Stimulated activated CD4-positive, alpha-beta T cell treated with anti-CD3 and anti-CD28 coated beads, Interleukin-4, amount 100 ng/mL, for 4 hours (primary cell): Measurements from ENCODE around the gene TMX4.
"Not testable (repeated sequence)": the region's sequence is repeated elsewhere in the genome, so short reads cannot be mapped to it uniquely, and the experiment has no call there.

ENCODE experiments used
- DNase-seq, 2 experiments: peaks; one replicate each; pipeline ENCODE4 v3.0.0-alpha.2; 2020

TMX4 gene, protein sequence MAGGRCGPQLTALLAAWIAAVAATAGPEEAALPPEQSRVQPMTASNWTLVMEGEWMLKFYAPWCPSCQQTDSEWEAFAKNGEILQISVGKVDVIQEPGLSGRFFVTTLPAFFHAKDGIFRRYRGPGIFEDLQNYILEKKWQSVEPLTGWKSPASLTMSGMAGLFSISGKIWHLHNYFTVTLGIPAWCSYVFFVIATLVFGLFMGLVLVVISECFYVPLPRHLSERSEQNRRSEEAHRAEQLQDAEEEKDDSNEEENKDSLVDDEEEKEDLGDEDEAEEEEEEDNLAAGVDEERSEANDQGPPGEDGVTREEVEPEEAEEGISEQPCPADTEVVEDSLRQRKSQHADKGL

DNA sequence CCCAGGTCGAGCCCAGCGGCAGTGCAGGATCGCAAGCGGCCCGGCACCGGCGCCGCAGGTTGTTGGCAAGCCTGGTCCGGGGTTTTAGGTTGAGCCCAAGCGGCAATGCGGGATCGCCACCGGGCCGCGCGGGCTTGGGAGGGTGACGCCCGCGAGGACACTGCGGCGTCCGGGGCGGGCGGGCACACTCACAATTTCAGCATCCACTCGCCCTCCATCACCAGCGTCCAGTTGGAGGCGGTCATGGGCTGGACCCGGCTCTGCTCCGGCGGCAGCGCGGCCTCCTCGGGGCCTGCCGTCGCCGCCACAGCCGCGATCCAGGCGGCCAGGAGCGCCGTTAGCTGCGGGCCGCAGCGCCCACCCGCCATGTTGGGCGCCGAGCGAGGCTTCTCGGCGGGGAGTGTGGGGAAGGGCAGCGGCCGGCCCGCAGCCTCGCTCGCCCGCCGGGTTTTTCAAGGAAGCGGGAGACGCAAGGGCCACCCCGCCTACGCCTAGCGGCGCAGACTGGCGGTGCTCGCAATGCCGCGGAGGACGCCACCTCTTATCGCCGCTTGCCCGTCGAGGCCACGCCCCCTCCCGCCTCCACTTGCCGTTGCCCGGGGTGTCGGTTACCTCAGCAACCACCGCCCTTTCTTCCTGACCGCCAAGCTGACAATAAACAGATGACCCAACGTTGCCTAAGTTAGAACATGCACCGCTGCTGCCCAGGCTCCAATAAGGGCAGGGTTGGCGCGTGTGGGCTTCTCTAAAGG is at the start of gene TMX4:
TMX4 (minus strand) TSS at position 516 of the 752 bp plus-strand sequence; CDS start at position 368, 148 bp downstream.
- DNase-seq, result peak; percentile 85 to 88

DNA sequence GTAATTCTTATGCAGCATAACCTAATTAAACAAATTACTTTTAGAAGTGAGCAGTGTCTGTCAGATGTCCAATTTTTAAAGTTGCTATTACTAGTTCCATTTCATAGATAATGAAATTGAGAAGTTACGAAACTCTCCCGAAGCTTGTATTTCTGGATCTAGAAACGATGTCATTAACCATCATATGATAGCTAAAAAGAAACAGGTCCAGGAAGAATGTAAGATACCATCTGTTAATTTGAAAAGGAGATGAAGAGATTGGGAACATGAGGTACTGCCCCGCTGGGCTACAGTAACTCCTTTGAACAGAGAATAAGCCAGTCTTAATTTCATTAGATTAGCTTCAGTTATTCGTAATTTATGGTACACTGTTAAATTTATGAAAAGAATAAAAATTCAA is 47.5 kb upstream of the TMX4 start:
- no peak for DNase-seq

DNA sequence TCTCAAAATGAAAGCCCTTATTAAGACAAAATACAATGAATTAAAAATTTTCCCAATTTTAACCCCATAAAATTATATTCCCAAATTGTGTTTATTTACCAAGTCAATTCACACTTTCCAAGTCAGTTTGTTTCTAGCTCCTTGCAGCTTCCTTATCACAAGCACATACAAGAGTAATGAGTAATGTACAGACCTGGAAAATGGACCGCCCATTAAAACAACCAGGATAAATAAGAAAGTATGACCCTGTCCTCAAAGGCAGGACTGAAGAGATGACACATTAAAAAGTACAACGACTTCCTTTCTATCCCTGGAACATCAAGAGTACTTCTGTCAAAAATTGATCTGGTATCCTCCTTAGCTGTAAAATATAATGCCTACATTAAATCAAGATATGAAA is 47.1 kb upstream of the TMX4 start:
- DNase-seq, result no peak

DNA sequence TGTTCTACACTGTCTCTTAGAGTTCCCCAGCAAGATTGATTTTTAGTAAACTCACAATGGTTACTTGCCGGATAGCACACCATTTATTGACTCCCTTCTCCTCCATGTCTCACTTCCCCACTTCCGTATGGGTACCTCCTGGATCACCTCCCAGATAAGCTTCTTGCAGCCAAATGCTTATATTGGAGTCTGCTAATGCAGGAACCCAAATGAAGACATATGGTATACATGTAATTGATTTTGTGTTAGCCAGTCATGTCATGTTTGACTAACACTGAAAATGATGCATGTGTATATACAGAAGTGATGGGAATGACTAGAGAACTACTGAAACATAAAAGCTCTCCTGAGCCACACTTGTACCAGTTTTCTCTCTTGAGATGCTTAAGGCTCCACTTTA is 46.1 kb upstream of the TMX4 start:
- DNase-seq, result no peak

DNA sequence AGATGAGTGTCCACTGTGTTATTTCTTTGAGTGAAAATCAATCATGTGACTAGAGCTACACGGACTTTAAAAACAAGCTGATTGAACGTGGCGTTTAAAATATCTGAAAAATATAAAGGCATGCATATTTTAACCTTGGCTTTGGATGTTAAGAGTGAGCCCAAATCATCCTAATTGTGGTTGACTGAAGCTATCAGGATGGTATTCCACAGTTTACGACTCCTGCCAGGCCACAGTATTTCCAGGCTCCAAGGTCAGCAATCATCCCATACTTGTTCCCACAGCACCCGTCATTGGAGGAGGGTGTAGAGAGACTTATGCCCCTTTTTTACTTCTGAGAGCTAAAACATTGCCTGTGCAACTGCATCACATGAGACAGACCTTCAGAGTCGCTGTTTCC is 43.2 kb upstream of the TMX4 start:
- DNase-seq, result no peak

DNA sequence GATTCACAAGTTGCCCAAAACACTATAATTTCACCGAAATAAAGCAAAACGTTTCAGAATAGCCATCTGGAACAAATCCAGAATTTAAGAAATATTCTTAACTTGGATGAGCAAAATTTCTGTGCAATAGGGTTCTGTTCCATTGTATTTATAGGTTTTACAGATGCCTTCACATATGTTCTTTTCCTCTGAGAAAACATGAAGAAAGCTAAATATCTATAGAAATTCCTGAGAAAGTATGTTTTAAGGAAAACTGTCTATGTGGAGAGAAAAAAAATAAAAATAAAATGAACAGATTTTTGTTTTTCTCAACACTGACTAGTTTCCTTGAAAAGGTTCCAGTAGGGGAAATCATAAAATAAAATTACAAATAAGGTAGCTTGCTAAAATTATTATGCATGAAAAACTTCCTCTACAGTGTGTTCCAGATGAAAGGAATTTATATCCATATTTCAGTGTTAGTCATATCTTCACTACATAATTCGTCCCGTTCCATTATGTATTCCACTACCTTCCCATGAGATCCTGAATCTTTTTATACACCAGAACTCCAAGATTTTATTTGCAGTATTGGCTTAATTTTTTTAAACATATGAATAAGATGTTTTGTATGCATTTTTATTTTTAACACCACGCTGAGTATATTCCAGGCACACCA is 42.4 kb upstream of the TMX4 start:
- no peak for DNase-seq

DNA sequence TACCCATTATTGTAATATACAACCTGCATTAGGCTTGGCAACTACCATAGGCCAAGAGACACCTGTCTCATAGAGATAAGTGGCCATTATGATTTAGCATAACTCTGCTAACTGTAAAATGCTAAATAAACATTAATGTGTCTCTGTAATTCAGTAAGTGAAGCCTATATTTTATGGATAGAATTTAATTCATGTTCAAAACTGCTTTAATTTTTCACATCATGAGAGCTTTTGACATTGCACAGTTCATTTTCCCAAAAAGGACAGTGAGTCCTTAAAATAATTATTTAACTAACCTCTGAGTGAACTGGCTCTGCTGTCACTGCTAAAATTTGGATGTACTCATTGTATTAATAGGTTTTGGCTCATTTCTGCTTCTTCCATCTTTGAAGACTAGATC is 41.4 kb upstream of the TMX4 start:
- DNase-seq, result no peak

DNA sequence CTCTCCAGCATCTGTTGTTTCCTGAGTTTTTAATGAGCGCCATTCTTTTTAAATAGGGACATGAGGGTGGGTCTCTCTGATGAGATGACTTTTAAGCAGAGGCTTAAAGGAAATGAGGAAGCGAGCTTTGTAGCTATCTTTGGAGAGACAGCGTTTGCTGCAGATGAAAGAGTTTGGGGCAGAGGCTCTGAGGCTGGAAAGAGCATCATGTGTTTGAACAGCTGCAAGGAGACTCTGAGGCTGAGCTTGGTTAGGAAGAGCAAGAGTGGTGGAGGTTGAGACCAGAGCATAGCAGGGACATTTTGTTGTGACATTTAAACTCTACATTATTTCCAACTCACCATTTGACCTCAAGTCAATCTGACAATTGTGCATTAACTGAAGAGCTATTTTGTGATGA is 38.3 kb upstream of the TMX4 start:
- DNase-seq, result no peak

DNA sequence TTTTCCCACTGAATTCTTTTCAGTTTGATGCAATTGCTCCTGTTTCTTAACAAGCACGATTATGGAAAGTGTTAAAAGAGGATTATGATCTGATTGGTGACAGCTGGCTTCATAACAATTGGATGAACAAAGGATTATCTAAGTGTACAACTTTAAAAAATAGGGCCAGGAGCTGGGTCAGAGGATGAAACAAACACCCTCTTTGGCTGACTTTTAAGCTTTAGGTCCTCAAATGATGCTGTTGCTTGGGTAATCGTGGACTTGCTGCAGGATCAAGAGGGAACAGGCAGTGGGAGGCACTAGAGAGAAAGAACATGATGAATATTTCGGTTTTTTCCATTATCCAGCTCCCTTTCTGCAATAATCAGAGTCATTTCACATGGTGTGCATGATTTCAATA is 35.5 kb upstream of the TMX4 start:
- no peak for DNase-seq

DNA sequence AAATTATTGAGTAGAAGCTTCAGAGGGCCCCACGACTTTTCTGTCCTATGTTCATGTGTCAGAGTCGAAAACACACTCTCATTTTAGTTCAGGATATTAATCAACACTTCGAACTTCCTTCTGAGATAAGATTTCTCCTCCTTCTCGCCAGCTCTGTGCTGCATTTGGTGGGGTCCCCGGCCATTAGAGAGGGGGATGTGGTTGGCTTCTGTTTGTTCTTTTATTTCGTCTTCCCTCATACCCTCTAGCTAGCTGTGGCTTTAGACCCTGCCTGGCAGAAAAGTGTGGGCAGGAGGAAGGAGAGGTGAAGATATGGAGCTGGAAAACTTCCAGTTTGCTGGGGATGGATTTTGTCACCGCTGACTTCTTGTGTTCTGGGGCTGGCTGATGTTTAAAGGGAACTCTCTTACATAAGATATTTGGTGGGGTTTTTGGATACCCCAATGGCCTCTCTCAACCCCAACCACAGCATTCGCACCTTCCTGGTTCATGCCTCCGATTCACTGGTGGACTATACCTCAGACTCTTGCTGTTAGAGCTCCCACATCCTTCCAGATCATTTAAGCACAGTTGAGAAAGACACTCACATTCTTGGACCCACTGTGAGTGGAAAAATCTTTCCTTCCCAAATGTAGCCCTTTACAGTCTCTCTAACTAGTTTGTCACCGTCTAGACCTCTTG is 30.7 kb upstream of the TMX4 start:
- DNase-seq, result no peak

DNA sequence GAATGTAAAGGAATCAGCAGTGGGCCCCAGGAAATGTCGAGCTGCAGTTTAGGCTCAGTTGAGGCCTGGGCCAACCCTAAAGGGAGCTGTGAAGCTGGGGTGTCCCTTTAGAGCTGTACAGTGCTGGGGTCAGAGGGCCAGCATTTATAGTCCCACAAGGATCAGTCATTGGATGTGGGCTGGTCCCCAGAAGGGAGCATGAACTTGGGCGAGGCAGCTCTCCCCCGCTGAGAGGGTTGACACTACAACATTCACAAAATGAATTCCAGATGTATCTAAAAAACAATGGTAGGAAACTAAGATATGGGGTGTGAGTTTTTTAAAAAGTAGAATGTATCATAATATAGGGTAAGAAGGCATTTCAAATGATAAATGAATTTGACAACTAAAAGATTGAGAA is 29.7 kb upstream of the TMX4 start:
- no peak for DNase-seq

DNA sequence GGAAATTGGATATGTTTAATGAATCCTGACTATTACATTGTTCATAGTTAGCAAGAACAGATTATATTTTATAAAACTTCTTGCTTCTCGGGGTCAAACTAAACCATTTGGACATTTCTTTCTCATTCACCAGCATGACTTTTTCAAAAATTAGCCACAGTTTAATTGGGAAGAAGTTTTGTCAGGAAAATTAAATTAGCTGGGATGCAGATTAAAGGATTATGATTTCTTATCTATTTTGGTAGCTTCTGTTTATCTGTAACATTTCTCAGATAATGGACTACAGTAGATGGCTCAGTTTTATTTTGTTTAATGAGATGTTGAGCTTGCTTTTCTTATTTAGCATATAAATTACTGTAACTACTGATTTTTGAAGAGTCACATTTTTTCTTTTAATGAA is 26.4 kb upstream of the TMX4 start:
- no peak for DNase-seq

DNA sequence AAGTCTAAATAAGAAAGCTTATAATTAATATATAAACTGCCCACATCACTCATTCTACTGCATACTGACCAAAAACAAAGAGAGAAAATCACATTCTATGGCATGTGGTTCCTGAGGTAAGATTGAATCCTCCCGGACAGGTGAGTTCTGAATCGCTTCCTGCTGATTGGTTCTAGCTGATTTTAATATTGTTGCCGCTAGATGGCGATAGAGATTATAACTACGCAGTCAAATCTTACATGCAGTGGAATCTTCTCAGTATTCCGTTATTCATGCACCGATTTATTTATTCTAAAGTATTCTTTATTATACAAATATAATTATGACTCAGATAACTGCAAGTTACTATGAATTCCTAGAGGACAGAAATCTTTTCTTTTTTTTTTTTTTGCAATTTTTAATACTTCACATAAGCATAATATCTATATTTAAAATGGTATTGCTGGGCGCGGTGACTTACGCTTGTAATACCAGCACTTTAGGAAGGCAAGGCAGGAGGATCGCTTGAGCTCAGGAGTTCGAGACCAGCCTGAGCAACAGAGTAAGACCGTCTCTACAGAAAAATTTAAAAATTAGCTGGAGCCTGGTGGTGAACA is 24.2 kb upstream of the TMX4 start:
- DNase-seq, result no peak

DNA sequence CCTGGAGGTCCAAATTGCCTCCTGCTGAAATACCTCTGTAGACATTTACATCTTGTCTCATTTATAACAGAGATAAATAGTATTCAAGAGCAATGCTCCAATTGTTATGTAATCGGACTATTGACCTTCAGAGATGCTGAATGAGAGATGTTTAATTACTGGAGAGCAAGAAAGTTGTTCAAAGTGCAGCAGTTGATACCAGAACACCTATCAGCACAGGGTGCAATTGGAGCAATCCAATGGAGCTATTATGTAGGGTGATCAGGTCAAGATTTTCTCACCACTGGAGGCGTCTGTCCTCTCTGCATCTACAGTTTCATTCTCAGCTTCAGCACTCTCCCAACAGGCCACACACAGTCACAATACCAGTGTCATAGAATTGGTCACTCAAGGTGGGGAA is 19.5 kb upstream of the TMX4 start:
- DNase-seq, result no peak

DNA sequence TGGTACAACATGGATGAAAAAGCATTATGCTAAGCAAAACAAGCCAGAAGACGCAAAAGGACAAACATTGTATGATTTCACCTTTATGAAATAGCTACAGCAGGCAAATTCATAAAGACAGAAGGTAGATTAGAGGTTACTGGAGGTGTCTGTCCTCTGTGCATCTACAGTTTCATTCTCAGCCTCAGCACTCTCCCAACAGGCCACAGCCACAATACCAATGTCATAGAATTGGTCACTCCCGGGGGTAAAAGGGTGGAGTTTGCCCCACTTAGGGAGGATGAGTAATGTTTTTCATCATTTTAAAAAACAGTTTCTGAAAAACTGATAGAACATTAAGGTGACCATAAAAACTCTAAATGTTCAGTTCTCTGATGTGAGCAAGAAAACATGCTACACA is 17.2 kb upstream of the TMX4 start:
- DNase-seq, result no peak

DNA sequence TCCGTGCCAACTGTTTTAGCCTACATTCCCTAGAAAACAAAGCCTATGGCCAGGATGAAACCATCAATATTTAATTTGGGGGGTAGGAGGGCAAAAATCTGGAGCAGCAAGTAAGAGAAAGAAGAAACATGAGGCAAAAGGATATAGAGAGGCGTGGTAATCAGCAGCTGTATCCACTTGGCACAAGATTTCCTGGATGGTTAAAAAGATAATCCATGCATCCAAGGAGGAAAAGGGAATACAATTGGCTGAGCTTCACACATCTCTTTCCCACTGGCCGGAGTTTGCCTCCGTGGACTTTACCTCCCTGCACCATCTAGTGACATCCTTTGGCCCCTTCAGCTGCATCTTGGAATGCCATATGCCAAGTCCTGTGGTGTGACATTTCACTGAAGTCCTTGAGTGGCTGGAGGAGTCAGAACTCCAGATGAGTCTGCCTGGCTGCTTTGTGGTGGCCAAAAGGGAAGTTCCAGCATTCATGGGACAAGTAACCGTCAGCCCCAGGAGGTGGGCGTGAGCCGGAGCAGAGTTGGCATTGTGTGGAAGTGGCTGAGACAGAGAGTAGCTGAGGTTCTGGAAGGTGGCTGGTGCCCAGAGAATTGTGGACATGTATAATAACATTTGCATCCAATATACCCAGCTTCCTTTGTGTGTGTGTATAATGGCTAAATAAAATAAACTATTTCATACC is 13.7 kb upstream of the TMX4 start:
- no peak for DNase-seq

DNA sequence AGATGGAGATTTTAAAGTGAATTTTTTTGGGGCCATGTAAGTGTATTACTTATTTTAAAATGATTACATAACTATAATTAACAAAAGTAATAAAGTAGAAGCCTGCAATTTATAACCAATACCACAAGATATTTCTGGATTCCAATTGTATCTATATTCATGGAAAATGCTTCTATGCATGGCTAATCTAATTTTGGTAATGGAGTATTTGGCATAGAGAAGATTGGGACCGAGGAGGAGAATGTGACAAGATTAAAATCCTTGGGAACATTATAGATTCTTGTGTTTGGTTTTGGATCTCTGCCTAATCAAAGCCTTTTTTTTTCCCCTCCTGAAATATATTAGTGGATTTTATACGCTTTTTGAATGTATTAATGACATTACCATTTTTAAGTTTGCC is 12.9 kb upstream of the TMX4 start:
- no peak for DNase-seq

DNA sequence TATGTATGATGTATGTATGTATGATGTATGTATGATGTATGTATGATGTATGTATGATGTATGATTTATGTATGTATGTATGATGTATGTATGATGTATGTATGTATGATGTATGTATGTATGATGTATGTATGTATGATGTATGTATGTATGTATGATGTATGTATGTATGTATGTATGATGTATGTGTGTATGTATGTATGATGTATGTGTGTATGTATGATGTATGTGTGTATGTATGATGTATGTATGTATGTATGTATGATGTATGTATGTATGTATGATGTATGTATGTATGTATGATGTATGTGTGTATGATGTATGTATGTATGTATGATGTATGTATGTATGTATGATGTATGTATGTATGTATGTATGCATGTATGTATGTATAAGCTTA is 12.0 kb upstream of the TMX4 start:
- DNase-seq, result not testable (repeated sequence)

DNA sequence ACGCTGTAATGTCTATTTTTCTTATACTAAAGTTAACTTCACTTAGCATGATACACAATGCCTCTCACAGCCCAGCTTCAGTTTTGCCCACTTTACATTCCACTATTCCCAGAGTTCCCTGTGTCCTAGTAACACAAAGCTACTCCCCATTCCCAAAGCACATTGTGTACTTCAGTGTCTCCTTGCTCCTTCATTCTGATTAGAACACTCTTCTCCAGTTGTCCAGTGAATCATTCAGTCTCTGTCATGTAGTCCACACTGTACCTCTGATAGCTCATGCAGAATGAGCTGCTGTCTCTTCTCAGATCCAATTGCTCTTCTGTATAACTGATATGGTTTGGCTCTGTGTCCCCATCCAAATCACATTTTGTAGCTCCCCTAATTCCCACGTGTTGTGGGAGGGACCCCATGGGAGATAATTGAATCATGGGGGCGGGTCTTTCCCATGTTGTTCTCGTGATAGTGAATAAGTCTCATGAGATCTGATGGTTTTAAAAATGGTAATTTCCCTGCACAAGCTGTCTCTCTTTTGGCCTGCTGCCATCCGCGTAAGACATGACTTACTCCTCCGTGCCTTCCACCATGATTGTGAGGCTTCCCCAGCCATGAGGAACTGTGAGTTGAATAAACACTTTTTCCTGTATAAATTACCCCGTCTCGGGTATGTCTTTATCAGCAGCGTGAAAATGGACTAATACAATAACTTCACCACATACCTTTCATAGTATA is 2.1 kb upstream of the TMX4 start:
- DNase-seq, result no peak

DNA sequence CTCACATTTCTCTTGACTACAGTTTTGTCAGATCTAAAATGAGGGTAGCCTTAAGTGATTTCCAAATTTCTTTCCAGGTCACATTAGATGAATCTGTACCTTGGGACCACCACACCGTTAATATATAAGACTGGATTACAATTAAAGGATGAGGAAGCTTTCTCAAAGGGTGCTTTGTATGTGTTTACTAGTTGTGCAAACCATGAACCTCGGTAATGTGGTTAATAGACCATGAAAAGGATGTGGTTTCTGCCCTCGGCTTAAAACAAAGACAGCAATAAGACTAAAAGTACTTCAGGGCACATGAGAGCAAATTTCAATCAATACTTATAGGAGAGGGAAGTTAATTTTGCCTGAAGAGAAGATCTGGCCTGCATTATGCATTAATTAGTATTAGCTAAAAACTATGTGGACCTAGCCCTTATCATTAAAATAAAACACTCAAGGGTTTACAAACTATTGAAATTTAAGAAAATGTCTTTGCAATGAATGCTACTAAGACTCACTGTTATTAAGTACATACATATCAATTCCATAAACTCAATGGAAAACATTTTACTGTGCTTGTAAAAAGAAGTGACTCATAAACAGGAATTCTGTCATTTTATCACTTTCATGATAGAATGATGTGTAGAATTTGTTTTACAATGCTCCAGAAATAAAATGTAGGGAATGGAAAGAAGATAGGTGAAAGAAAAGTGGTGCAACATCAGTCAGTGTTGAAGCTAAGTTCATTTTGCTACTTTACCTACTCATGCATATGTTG is 936 bp upstream of the TMX4 start:
- no peak for DNase-seq

DNA sequence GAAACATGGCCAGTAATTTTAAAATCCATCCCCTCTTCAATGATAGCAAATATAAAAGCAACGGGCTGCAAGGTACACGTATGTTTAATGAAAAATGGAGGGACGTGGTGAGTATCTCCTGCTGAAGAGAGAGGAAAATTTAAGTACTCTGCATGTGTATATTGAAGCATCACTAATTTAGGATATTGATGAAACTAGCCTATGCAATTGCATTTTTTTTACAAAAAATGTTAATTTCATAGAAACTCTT is 362 bp upstream of the TMX4 start:
- no peak for DNase-seq

DNA sequence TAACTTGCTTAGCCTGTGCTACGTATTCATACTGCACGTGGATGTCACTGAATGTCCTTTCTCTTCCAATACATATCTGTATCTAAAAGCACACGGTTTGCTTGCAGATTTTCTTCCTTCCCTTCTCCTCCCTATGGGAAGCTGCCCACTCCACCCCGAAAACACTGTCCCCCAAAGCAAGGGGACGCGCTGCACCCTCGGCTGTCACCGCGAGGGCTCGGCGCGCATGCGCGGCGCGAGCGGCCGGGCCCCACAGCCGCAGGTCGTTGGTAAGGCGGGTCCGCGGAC is 659 bp downstream of the TMX4 start:
- DNase-seq, result peak; percentile 56 to 64
